SK-N-SH treated with all-trans-retinoic acid at 6 μM for 48 hours (cell line): ENCODE data around the gene ADPRH.

Experiments used
- ATAC-seq: fragments of 200-7000 bp; cut with Tn5 transposase; 3 replicates; pipeline ENCODE4 v1.9.1; 2020; ENCODE audit warnings: mild to moderate bottlenecking, moderate library complexity
- ARNTL ChIP-seq: fragments of 450-650 bp; formaldehyde crosslinking; IDR thresholded peaks from 2 replicates; pipeline ENCODE4 v1.5.0; 2020; ENCODE audit warnings: low read depth, mild to moderate bottlenecking, moderate library complexity, borderline replicate concordance
- BACH2 ChIP-seq: fragments of 250-450 bp; sonication (Bioruptor Pico); IDR thresholded peaks from 2 replicates; pipeline ENCODE4 v1.9.0; 2021; ENCODE audit warnings: mild to moderate bottlenecking, borderline replicate concordance
- CREB5 ChIP-seq: fragments of 250-450 bp; sonication (Bioruptor Pico); IDR thresholded peaks from 2 replicates; pipeline ENCODE4 v1.5.1; 2020; ENCODE audit warnings: low read depth, mild to moderate bottlenecking, moderate library complexity
- CSDC2 ChIP-seq: fragments of 250-450 bp; sonication (Bioruptor Pico); IDR thresholded peaks from 2 replicates; pipeline ENCODE4 v1.5.0; 2020; ENCODE audit warnings: mild to moderate bottlenecking, moderate library complexity
- ESRRG ChIP-seq: fragments of 250-450 bp; sonication (Bioruptor Pico); IDR thresholded peaks from 2 replicates; pipeline ENCODE4 v1.6.1; 2021; ENCODE audit warnings: mild to moderate bottlenecking
- GLIS3 ChIP-seq: fragments of 250-450 bp; sonication (Bioruptor Pico); IDR thresholded peaks from 2 replicates; pipeline ENCODE4 v1.5.0; 2020; ENCODE audit warnings: mild to moderate bottlenecking, moderate library complexity
- ISL1 ChIP-seq: fragments of 250-450 bp; sonication (Bioruptor Pico); IDR thresholded peaks from 2 replicates; pipeline ENCODE4 v2.1.2; 2022; ENCODE audit warnings: mild to moderate bottlenecking, moderate library complexity
- OSR1 ChIP-seq: fragments of 250-450 bp; sonication (Bioruptor Pico); IDR thresholded peaks from 2 replicates; pipeline ENCODE4 v1.8.0; 2022; ENCODE audit warnings: moderate library complexity, mild to moderate bottlenecking, inconsistent platforms
- POU6F1 ChIP-seq: fragments of 250-450 bp; sonication (Bioruptor Pico); IDR thresholded peaks from 2 replicates; pipeline ENCODE4 v1.8.0; 2021; ENCODE audit warnings: low read depth, mild to moderate bottlenecking, moderate library complexity, borderline replicate concordance
- PPARA ChIP-seq: fragments of 250-450 bp; sonication (Bioruptor Pico); IDR thresholded peaks from 2 replicates; pipeline ENCODE4 v1.5.0; 2020; ENCODE audit warnings: mild to moderate bottlenecking, borderline replicate concordance
- RARB ChIP-seq: fragments of 250-450 bp; sonication (Bioruptor Pico); IDR thresholded peaks from 2 replicates; pipeline ENCODE4 v1.8.0; 2021; ENCODE audit warnings: mild to moderate bottlenecking, moderate library complexity
- SNAI2 ChIP-seq: fragments of 250-450 bp; sonication (Bioruptor Pico); IDR thresholded peaks from 2 replicates; pipeline ENCODE4 v1.5.0; 2020; ENCODE audit warnings: mild to moderate bottlenecking, moderate library complexity
- TCF4 ChIP-seq: fragments of 250-450 bp; sonication (Bioruptor Pico); IDR thresholded peaks from 2 replicates; pipeline ENCODE4 v1.8.0; 2021; ENCODE audit warnings: mild to moderate bottlenecking, moderate library complexity, borderline replicate concordance
- TOX ChIP-seq: fragments of 250-450 bp; sonication (Bioruptor Pico); IDR thresholded peaks from 2 replicates; pipeline ENCODE4 v1.8.0; 2021; ENCODE audit warnings: mild to moderate bottlenecking, moderate library complexity, borderline replicate concordance
- ZC3H10 ChIP-seq: fragments of 250-450 bp; sonication (Bioruptor Pico); IDR thresholded peaks from 2 replicates; pipeline ENCODE4 v1.5.1; 2021; ENCODE audit warnings: mild to moderate bottlenecking, moderate library complexity
- ZFP30 ChIP-seq: fragments of 450-650 bp; formaldehyde crosslinking; IDR thresholded peaks from 2 replicates; pipeline ENCODE4 v1.5.0; 2022; ENCODE audit warnings: mild to moderate bottlenecking, moderate library complexity
- ZNF70 ChIP-seq: fragments of 450-650 bp; formaldehyde crosslinking; IDR thresholded peaks from 2 replicates; pipeline ENCODE4 v1.5.0; 2020; ENCODE audit warnings: mild to moderate bottlenecking, moderate library complexity
- ZNF8 ChIP-seq: fragments of 450-650 bp; formaldehyde crosslinking; IDR thresholded peaks from 2 replicates; pipeline ENCODE4 v1.5.0; 2020; ENCODE audit warnings: mild to moderate bottlenecking, moderate library complexity
- TF ChIP-seq, protein P1 (sequence below): fragments of 250-450 bp; sonication (Bioruptor Pico); IDR thresholded peaks from 2 replicates; pipeline ENCODE4 v1.5.1; 2021; ENCODE audit warnings: mild to moderate bottlenecking, moderate library complexity
- TF ChIP-seq, protein P2 (sequence below): fragments of 250-450 bp; sonication (Bioruptor Pico); IDR thresholded peaks from 2 replicates; pipeline ENCODE4 v1.5.0; 2020; ENCODE audit warnings: mild to moderate bottlenecking, moderate library complexity
- TF ChIP-seq, protein P3 (sequence below): fragments of 250-450 bp; sonication (Bioruptor Pico); IDR thresholded peaks from 2 replicates; pipeline ENCODE4 v1.8.0; 2020; ENCODE audit warnings: mild to moderate bottlenecking, moderate library complexity, borderline replicate concordance

ADPRH gene

GRCh38 chr3:119579366-119580066 lies at the start of gene ADPRH:
ADPRH (plus strand) TSS chr3:119579492; CDS start chr3:119582170, 2,678 bp downstream.
- TF ChIP-seq, protein P1, sequence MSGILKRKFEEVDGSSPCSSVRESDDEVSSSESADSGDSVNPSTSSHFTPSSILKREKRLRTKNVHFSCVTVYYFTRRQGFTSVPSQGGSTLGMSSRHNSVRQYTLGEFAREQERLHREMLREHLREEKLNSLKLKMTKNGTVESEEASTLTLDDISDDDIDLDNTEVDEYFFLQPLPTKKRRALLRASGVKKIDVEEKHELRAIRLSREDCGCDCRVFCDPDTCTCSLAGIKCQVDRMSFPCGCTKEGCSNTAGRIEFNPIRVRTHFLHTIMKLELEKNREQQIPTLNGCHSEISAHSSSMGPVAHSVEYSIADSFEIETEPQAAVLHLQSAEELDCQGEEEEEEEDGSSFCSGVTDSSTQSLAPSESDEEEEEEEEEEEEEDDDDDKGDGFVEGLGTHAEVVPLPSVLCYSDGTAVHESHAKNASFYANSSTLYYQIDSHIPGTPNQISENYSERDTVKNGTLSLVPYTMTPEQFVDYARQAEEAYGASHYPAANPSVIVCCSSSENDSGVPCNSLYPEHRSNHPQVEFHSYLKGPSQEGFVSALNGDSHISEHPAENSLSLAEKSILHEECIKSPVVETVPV (CRISPR knock-in tag) = no peak
- TF ChIP-seq ZNF8 (CRISPR knock-in tag) = no peak
- TF ChIP-seq, protein P2, sequence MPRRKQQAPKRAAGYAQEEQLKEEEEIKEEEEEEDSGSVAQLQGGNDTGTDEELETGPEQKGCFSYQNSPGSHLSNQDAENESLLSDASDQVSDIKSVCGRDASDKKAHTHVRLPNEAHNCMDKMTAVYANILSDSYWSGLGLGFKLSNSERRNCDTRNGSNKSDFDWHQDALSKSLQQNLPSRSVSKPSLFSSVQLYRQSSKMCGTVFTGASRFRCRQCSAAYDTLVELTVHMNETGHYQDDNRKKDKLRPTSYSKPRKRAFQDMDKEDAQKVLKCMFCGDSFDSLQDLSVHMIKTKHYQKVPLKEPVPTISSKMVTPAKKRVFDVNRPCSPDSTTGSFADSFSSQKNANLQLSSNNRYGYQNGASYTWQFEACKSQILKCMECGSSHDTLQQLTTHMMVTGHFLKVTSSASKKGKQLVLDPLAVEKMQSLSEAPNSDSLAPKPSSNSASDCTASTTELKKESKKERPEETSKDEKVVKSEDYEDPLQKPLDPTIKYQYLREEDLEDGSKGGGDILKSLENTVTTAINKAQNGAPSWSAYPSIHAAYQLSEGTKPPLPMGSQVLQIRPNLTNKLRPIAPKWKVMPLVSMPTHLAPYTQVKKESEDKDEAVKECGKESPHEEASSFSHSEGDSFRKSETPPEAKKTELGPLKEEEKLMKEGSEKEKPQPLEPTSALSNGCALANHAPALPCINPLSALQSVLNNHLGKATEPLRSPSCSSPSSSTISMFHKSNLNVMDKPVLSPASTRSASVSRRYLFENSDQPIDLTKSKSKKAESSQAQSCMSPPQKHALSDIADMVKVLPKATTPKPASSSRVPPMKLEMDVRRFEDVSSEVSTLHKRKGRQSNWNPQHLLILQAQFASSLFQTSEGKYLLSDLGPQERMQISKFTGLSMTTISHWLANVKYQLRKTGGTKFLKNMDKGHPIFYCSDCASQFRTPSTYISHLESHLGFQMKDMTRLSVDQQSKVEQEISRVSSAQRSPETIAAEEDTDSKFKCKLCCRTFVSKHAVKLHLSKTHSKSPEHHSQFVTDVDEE (CRISPR knock-in tag) = no peak
- no peak for TF ChIP-seq GLIS3 (CRISPR knock-in tag)
- no peak for TF ChIP-seq ZNF70 (CRISPR knock-in tag)
- TF ChIP-seq PPARA = no peak
- ATAC-seq = peak; percentile 65

DNA sequence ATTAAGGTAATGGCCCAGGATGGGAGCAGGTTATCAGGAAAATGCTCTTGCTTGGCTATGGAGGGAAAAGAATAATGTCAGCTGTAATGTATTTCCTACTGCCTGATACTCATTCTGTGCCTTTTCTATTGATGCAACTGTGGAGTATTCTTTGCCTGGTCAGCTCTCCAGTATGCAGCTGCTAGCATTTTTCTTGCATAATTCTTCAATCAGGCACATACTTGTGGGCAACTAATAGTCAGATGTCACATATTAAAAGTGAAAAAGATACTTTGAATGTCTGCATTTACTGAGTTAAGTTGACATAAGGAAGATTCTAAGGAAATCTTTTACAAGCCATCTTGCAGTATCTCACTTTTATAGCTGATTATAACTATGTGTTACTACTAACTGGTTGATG lies 49.4 kb upstream of the ADPRH start:
- peak; percentile 95 for ATAC-seq
- TF ChIP-seq CREB5 (no peak), CSDC2 (no peak), BACH2 (no peak), ESRRG (CRISPR knock-in tag) (no peak), ISL1 (no peak), ZNF70 (CRISPR knock-in tag) (no peak), OSR1 (CRISPR knock-in tag) (no peak), ZC3H10 (no peak), PPARA (no peak), TCF4 (CRISPR knock-in tag) (no peak), GLIS3 (CRISPR knock-in tag) (no peak)
- TF ChIP-seq, protein P3, sequence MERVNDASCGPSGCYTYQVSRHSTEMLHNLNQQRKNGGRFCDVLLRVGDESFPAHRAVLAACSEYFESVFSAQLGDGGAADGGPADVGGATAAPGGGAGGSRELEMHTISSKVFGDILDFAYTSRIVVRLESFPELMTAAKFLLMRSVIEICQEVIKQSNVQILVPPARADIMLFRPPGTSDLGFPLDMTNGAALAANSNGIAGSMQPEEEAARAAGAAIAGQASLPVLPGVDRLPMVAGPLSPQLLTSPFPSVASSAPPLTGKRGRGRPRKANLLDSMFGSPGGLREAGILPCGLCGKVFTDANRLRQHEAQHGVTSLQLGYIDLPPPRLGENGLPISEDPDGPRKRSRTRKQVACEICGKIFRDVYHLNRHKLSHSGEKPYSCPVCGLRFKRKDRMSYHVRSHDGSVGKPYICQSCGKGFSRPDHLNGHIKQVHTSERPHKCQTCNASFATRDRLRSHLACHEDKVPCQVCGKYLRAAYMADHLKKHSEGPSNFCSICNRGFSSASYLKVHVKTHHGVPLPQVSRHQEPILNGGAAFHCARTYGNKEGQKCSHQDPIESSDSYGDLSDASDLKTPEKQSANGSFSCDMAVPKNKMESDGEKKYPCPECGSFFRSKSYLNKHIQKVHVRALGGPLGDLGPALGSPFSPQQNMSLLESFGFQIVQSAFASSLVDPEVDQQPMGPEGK (CRISPR knock-in tag) = no peak

- no peak; the same call in 2 of the 3 replicates for ATAC-seq
- TF ChIP-seq RARB (CRISPR knock-in tag) (no peak), ZFP30 (no peak), TOX (no peak), ZNF70 (CRISPR knock-in tag) (no peak), ZC3H10 (no peak), OSR1 (CRISPR knock-in tag) (no peak), CSDC2 (no peak), ISL1 (no peak), ARNTL (no peak), POU6F1 (CRISPR knock-in tag) (no peak), SNAI2 (CRISPR knock-in tag) (no peak)
- TF ChIP-seq, protein P1 (CRISPR knock-in tag) = no peak
- TF ChIP-seq, protein P2 (CRISPR knock-in tag) = no peak
Observed at GRCh38 chr3:119530456-119530855, 48.8 kb upstream of the ADPRH start.
